HG02840 (cell line): ENCODE measurements around the gene MAVS.

Experiments used
- ATAC-seq: cut with Tn5 transposase; IDR thresholded peaks from one replicate; pipeline ENCODE4 v1.9.1; 2021; ENCODE audit warnings: mild to moderate bottlenecking, moderate library complexity, moderate number of reproducible peaks; ENCODE audit not compliant: unreplicated experiment, low FRiP score

Gene MAVS

GRCh38 chr20:3904857-3905256, 58.2 kb downstream of the MAVS start:
- no peak for ATAC-seq

DNA sequence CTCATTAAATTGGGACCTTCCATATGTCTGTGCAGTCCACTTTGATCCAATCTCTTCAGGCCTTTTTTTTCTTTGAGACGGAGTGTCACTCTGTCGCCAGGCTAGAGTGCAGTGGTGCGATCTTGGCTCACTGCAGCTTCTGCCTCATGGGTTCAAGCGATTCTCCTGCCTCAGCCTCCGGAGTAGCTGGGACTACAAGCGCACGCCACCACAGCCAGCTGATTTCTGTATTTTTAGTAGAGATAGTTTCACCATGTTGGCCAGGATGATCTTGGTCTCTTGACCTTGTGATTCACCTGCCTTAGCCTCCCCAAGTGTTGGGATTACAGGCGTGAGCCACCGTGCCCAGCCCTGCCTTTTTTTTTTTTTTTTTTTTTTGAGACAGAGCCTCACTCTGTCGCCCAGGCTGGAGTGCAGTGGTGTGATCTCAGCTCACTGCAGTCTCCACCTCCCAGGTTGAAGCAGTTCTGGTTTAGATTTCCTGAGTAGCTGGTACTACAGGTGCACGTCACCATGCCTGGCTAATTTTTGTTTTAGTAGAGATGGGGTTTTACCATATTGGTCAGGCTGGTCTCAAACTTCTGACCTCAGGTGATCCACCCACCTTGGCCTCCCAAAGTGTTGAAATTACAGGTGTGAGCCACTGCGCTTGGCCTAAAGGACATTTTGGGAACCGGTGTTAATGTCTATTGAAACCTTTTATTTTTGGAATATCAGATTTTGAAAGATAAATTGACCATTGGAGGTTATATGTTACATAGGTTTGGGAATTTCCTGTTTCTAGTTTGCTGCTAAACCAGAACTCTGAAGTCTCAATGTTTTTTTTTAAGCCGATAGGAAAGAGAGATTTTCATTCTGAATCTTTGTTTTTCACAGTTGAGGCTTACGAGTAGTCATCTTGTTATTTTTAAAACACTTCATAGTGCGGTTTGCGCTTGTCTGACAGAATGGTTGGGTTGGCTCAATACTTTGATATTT, 60.4 kb downstream of the MAVS start:
- peak; percentile 90 for ATAC-seq

- no peak for ATAC-seq
Measured at GRCh38 chr20:3908667-3909066, 62.0 kb downstream of the MAVS start.

DNA sequence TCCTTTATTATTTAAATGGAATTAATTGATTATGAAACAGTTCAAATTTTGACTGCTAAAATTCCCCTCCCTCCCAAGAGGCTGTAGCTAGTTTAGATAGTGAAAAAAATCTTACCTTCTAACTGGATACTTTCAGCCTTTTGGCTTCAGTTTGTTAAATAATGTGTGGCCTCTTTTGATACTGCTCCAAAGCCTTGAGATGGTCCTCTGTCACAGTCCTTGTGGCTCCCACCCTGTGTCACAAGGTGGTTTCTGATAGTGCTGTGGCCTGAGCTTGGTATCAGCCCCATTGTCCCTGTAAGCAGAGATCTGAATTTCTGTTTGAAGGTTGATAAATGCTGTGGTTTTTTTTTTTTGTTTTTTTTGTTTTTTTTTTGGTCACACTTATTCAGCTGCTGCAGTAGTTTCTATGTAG, 63.3 kb downstream of the MAVS start:
- ATAC-seq, result no peak

DNA sequence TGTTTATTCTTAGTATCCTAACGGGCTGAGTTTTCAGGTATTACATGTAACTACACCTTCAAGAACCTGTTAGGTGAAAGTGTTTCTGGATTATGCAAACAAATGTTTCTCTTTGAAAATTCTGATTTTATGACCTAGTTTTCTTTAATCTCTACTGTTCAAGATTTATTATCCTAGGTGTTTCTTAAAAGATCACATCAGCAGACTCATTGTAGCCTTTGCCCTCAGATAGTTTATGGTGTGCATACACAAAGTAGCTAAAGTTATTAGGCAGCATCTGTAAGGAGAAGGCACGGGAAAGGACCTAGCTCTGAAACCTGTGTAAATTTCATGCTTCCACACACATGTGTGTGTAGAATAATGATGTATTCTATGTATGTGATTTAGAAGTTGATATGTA, 64.2 kb downstream of the MAVS start:
- ATAC-seq, result no peak

GRCh38 chr20:3911956-3912355, 65.3 kb downstream of the MAVS start:
- ATAC-seq, result no peak

DNA sequence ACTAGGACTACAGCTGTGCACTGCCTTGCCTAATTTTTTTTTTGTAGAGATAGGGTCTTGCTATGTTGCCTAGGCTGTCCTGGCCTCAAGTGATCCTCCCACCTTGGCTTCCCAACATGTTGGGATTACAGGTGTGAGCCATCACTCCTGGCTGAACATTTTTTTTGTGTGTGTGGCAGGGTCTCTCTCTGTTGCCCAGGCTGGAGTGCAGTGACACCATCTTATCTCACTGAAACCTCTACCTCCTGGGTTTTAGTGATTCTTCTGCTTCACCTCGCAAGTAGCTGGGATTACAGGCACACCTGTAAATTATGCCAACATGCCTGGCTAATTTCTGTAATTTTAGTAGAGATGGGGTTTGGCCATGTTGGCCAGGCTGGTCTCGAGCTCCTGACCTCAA, 67.8 kb downstream of the MAVS start:
- no peak for ATAC-seq

GRCh38 chr20:3915691-3916090, 69.1 kb downstream of the MAVS start:
- ATAC-seq, result no peak

GRCh38 chr20:3916364-3916763, 69.7 kb downstream of the MAVS start:
- no peak for ATAC-seq

DNA sequence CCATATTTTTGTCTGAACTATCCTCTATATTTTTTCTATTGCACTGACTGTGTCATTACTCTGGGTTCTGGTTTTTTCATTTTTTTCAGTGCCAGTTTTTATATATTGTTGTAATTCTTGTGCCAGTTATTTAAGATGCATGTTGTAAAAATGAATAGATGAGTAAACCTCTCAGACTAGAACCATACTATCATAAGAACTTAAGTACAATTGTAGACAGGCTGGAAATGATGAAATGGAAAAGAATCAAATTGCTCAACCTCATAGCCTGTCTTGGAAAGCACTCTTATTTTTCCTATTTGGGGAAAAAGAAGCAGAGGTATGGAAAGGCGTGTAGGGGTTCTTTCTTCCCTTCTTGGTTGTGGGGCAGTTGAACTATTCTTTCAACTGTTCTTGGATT, 72.7 kb downstream of the MAVS start:
- no peak for ATAC-seq

DNA sequence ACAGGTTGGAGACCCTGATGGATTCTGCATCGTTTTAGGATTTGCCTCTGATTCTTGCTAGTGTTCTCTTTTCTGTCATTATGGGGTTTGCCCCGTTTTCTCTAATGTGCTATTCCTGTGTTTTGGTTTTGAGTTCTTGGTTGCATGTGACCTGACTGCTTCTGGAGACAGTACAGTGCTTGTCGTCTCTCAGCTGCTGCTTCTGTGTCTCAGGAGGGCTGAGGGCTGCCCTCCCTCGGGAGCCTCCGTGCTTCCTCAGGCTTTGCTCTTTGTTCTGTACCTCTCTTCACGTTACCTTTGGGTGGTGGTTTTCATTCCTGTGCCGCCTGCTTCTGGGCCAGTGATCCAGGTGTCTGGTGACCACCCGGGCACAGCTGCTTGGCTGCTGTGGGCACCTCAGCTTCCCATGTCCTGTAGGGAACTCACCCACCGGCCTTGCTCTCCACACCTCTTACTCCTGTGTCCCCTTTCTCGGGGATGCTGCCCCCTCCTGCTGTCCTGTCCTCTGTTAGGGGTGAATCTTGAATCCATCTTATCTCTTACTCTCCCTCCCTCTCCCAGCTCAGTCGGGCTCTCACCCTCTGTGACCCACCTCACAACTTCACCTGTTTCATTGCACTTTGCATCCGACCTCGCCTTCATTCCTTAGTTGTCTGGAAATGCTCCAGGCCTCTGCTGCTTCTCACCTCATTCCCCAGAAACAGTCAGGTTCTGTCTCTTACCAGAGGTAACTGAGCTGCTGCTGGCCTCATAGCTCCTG, 75.8 kb downstream of the MAVS start:
- no peak for ATAC-seq

- ATAC-seq, result no peak
Measured at GRCh38 chr20:3922983-3923339, 76.3 kb downstream of the MAVS start.

DNA sequence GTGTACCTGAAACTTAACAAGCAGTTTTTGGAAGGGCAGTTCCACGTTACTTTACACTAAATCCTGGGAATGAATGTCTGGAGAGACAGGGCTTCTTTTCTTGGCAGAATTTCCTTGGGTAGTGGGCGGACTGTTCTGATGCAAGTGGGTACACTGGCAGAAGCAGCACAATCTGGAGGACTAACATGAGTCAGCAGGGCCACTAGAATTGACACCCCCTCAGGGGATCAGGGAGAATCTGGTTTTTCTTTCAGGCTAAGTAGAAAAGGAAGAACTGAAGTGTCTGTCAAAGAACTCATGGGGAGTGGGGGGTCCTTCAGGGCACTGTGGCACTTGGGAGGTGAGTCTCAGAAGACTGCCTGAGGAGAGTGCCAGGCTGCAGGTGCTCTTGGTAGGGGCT, 77.2 kb downstream of the MAVS start:
- ATAC-seq, result no peak

GRCh38 chr20:3924304-3925112, 77.9 kb downstream of the MAVS start:
- ATAC-seq, result no peak

- ATAC-seq, result no peak
Measured at GRCh38 chr20:3925113-3925695, 78.6 kb downstream of the MAVS start.
